ENCODE measurements around the gene GPD1. TPM values are rescaled to one million over a fixed set of nuclear protein-coding genes. Genes with fewer than 3 reads are reported as not detected.

GPD1 gene
- total and polyA plus RNA-seq, 9 of the 15 experiments (the other 6 are each of a cell fraction or from before 2014, with no cell fraction given): 0.13 to 1.00 (median 0.55) TPM

DNA sequence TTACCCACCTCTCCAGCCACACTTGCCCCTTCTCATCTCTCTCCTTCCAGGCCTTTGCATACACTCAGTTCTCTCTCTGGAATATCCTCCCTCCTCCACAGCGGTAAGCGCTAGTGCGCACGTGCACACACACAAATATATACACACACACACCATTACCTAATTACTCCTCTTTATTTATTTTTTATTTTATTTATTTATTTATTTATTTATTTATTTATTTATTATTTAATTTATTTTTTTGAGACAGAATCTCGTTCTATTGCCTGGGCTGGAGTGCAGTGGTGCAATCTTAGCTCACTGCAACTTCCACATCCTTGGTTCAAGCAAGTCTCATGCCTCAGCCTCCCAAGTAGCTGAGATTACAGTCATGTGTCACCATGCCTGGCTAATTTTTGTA, 34.7 kb upstream of the GPD1 start:
- H3K36me3 ChIP-seq (ENCODE audit: control insufficient read depth, insufficient read depth, low read length): no peaks in the 10 kb centered on the region
- no peak for DNase-seq (ENCODE audit: extremely low read depth in 1 of 4, low spot score in 3 of 4)
- intact Hi-C loops (cut with micrococcal nuclease) (no loop called here), in situ Hi-C loops (cut with MboI) (loop anchor here (5.0 kb wide), 2 partner anchors 97 to 202 kb away; partner anchors contain the start of gene AQP6)
- H3K27ac ChIP-seq (ENCODE audit: extremely low read depth, low read depth, low read length): no peak overlapping the region
- H4K20me1 ChIP-seq (replicated peaks; ENCODE audit: control insufficient read depth, insufficient read depth, low read length): no peaks in the 10 kb centered on the region
- H3K4me2 ChIP-seq (ENCODE audit: insufficient read depth, low read length): no peak overlapping the region
- 64% methylated on average over 5 of the region's 5 CpGs for WGBS (ENCODE audit: insufficient coverage, low coverage, missing lambda C conversion rate)
- no peaks in the 10 kb centered on the region for H3K79me2 ChIP-seq (ENCODE audit: control insufficient read depth, insufficient read depth, low read length)
- no peak overlapping the region for H3K9ac ChIP-seq (ENCODE audit: insufficient read depth in 1 of 2, low read depth in 2 of 2, low read length in 2 of 2)
- no peak for ATAC-seq
- FAIRE-seq: no peak
- peaks cover 22 to 25% of the 10 kb centered on the region in 2 experiments; a peak in 4 of 5 replicates for H3K4me1 ChIP-seq (replicated peaks in 1 of 2; ENCODE audit: control insufficient read depth in 2 of 2, insufficient read depth in 2 of 2, low read length in 2 of 2)
- no peak overlapping the region for H2AFZ ChIP-seq (ENCODE audit: low read depth, low read length)
- POLR2A ChIA-PET: interaction anchor here (1.4 to 2.1 kb wide), 2 partner anchors 10 to 13 kb away, joined by 3 to 5 read pairs; no protein-coding TSS in a partner anchor
- no peaks in the 10 kb centered on the region for H3K9me3 ChIP-seq (replicated peaks; ENCODE audit: control insufficient read depth, insufficient read depth, low read depth, low read length)
- H3K4me3 ChIP-seq: no peak overlapping the region
- BruUV-seq (replicated peaks): no TSS peak
- TF ChIP-seq SOX6 (IDR thresholded peaks at IDR 0.05): no peak
- no peak for TF ChIP-seq EP300 (IDR thresholded peaks at IDR 0.05; ENCODE audit: low read length)
- TF ChIP-seq, protein P1, sequence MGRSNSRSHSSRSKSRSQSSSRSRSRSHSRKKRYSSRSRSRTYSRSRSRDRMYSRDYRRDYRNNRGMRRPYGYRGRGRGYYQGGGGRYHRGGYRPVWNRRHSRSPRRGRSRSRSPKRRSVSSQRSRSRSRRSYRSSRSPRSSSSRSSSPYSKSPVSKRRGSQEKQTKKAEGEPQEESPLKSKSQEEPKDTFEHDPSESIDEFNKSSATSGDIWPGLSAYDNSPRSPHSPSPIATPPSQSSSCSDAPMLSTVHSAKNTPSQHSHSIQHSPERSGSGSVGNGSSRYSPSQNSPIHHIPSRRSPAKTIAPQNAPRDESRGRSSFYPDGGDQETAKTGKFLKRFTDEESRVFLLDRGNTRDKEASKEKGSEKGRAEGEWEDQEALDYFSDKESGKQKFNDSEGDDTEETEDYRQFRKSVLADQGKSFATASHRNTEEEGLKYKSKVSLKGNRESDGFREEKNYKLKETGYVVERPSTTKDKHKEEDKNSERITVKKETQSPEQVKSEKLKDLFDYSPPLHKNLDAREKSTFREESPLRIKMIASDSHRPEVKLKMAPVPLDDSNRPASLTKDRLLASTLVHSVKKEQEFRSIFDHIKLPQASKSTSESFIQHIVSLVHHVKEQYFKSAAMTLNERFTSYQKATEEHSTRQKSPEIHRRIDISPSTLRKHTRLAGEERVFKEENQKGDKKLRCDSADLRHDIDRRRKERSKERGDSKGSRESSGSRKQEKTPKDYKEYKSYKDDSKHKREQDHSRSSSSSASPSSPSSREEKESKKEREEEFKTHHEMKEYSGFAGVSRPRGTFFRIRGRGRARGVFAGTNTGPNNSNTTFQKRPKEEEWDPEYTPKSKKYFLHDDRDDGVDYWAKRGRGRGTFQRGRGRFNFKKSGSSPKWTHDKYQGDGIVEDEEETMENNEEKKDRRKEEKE (IDR thresholded peaks at IDR 0.05; ENCODE audit: borderline replicate concordance in 1 of 2, control insufficient read depth in 1 of 2, low read depth in 2 of 2, low read length in 1 of 2): no peak
- no peak for TF ChIP-seq CXXC5 (CRISPR knock-in tag; IDR thresholded peaks at IDR 0.05)
- TF ChIP-seq KLF16 (IDR thresholded peaks at IDR 0.05): no peak
- TF ChIP-seq, protein P2, sequence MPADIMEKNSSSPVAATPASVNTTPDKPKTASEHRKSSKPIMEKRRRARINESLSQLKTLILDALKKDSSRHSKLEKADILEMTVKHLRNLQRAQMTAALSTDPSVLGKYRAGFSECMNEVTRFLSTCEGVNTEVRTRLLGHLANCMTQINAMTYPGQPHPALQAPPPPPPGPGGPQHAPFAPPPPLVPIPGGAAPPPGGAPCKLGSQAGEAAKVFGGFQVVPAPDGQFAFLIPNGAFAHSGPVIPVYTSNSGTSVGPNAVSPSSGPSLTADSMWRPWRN (IDR thresholded peaks at IDR 0.05; ENCODE audit: low read depth): no peak
- TF ChIP-seq TEAD2 (tag; IDR thresholded peaks at IDR 0.05): no peak
- TF ChIP-seq, protein P3, sequence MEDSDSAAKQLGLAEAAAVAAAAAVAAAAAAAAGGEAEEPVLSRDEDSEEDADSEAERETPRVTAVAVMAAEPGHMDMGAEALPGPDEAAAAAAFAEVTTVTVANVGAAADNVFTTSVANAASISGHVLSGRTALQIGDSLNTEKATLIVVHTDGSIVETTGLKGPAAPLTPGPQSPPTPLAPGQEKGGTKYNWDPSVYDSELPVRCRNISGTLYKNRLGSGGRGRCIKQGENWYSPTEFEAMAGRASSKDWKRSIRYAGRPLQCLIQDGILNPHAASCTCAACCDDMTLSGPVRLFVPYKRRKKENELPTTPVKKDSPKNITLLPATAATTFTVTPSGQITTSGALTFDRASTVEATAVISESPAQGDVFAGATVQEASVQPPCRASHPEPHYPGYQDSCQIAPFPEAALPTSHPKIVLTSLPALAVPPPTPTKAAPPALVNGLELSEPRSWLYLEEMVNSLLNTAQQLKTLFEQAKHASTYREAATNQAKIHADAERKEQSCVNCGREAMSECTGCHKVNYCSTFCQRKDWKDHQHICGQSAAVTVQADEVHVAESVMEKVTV (CRISPR knock-in tag; IDR thresholded peaks at IDR 0.05): no peak
- TF ChIP-seq, protein P4, sequence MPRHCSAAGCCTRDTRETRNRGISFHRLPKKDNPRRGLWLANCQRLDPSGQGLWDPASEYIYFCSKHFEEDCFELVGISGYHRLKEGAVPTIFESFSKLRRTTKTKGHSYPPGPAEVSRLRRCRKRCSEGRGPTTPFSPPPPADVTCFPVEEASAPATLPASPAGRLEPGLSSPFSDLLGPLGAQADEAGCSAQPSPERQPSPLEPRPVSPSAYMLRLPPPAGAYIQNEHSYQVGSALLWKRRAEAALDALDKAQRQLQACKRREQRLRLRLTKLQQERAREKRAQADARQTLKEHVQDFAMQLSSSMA (CRISPR knock-in tag; IDR thresholded peaks at IDR 0.05): no peak
- TF ChIP-seq ZBTB7A (IDR thresholded peaks at IDR 0.05; ENCODE audit: borderline replicate concordance, control insufficient read depth, low read depth, low read length): no peak
- CTCF ChIA-PET (ENCODE audit: low intra/inter-chr PET ratio): interaction anchor here (3.0 to 3.2 kb wide), 2 partner anchors 29 to 101 kb away, joined by 22 to 43 read pairs; no protein-coding TSS in a partner anchor
- peaks cover 3 to 28% of the 10 kb centered on the region in 2 experiments; a peak in 4 of 5 replicates for H3K27me3 ChIP-seq (ENCODE audit: control insufficient read depth in 2 of 2, insufficient read depth in 2 of 2, low read length in 2 of 2)
- peaks cover 4% of the 10 kb centered on the region for H3K9me1 ChIP-seq (ENCODE audit: control insufficient read depth, insufficient read depth, low read length)
